Ishikawa (cell line): ENCODE data around the gene DHPS.

Experiments
- CREB1 ChIP-seq: IDR thresholded peaks from 2 replicates; pipeline ENCODE4 v1.6.1; 2012; ENCODE audit warnings: low read depth
- EGR1 ChIP-seq: IDR thresholded peaks from 2 replicates; pipeline ENCODE4 v1.6.1; 2012
- EP300 ChIP-seq: IDR thresholded peaks from 2 replicates; pipeline ENCODE4 v1.6.1; 2012; ENCODE audit warnings: borderline replicate concordance
- FOXM1 ChIP-seq: IDR thresholded peaks from 2 replicates; pipeline ENCODE4 v1.6.1; 2012; ENCODE audit warnings: low read depth, borderline replicate concordance
- MAX ChIP-seq: IDR thresholded peaks from 2 replicates; pipeline ENCODE4 v1.6.1; 2012
- NFIC ChIP-seq: IDR thresholded peaks from 2 replicates; pipeline ENCODE4 v1.6.1; 2012
- RAD21 ChIP-seq: IDR thresholded peaks from 2 replicates; pipeline ENCODE4 v1.6.1; 2012; ENCODE audit warnings: low read depth
- REST ChIP-seq: IDR thresholded peaks from 2 replicates; pipeline ENCODE4 v1.6.1; 2012; ENCODE audit warnings: low read depth, mild to moderate bottlenecking
- TAF1 ChIP-seq: IDR thresholded peaks from 2 replicates; pipeline ENCODE4 v1.6.1; 2012; ENCODE audit warnings: low read depth, mild to moderate bottlenecking
- TEAD4 ChIP-seq: IDR thresholded peaks from 2 replicates; pipeline ENCODE4 v1.6.1; 2012
- YY1 ChIP-seq: IDR thresholded peaks from 2 replicates; pipeline ENCODE4 v1.6.1; 2012; ENCODE audit warnings: low read depth
- ZBTB7A ChIP-seq: IDR thresholded peaks from 2 replicates; pipeline ENCODE4 v1.6.1; 2012; ENCODE audit warnings: low read depth

GRCh38 chr19:12692960-12693359, 11.3 kb upstream of the DHPS start:
- TF ChIP-seq ZBTB7A (no peak), RAD21 (no peak), YY1 (no peak), REST (no peak), TAF1 (no peak), TEAD4 (no peak), FOXM1 (no peak), MAX (no peak), EGR1 (no peak), NFIC (no peak), EP300 (no peak), CREB1 (no peak)
